Sigmoid colon (tissue), 7 donors: ENCODE data around the gene ATF6B. TPM values are rescaled to one million over a fixed set of nuclear protein-coding genes. Genes with fewer than 3 reads are reported as not detected.

Source experiments
- DNase-seq: peaks from one replicate; pipeline ENCODE4 v3.0.0-alpha.2; 2019
- H3K27ac ChIP-seq, 4 donors: fragments of 200-600 bp; sonication (generic); one replicate each; pipeline ENCODE4 v1.5.1; 2016 to 2019; ENCODE audit warnings: mild to moderate bottlenecking in 1 of 4
- H3K27me3 ChIP-seq, 3 donors: fragments of 200-600 bp; sonication (generic); one replicate each; pipeline ENCODE4 v1.5.1; 2019; ENCODE audit warnings: mild to moderate bottlenecking in 1 of 3
- H3K36me3 ChIP-seq, 4 donors: fragments of 200-600 bp; sonication (generic); one replicate each; pipeline ENCODE4 v1.5.1; 2016 to 2019
- H3K4me1 ChIP-seq, 4 donors: fragments of 200-600 bp; sonication (generic); one replicate each; pipeline ENCODE4 v1.5.1; 2017 to 2019
- H3K4me3 ChIP-seq, 4 donors: fragments of 200-600 bp; sonication (generic); one replicate each; pipeline ENCODE4 v1.5.1; 2017 to 2019; ENCODE audit warnings: mild to moderate bottlenecking in 2 of 4, moderate library complexity in 1 of 4
- H3K9me3 ChIP-seq, 4 donors: fragments of 200-600 bp in 3 of 4; sonication (generic) in 3 of 4; one replicate each; pipeline versions ENCODE4 v1.5.1 to v1.6.1; 2013 to 2019
- EP300 ChIP-seq, 4 donors: sonication (generic); formaldehyde crosslinking; IDR thresholded peaks; one replicate each; pipeline ENCODE4 v1.6.1; 2017; ENCODE audit warnings: antibody characterized with exemption in 4 of 4
- POLR2A ChIP-seq, 2 donors: fragments of 450-650 bp; IDR thresholded peaks; one replicate each; pipeline ENCODE4 v1.6.1; 2016; ENCODE audit warnings: antibody characterized with exemption in 2 of 2, mild to moderate bottlenecking in 2 of 2, moderate library complexity in 2 of 2
- POLR2AphosphoS5 ChIP-seq, 4 donors: sonication (generic); formaldehyde crosslinking; IDR thresholded peaks; one replicate each; pipeline ENCODE4 v1.6.1; 2017; ENCODE audit warnings: antibody characterized with exemption in 4 of 4
- WGBS, 2 donors: extraction: QIAGEN DNeasy Blood & Tissue Kit; methylation state at CpG; one replicate each; pipeline ENCODE4 v1.1.7; 2013; 5-methylcytosine and 5-hydroxymethylcytosine counted together
- intact Hi-C: fragments of 100-400 bp; cut with DNase I; formaldehyde crosslinking; loops from one replicate; pipeline ENCODE4 v1.15.1; 2023
- polyA plus RNA-seq, 3 donors: library from polyadenylated mRNA; stranded (reverse); fragments of 200-250 nt; gene quantifications; one replicate each; pipeline ENCODE4 v1.2.3, GENCODE V29; 2013
- total RNA-seq, 4 donors: library from RNA; depleted of rRNA; stranded (reverse); fragments of >200 nt; gene quantifications; one replicate each; pipeline ENCODE4 v1.1.0, GENCODE V29; 2016
- TF ChIP-seq, protein P1 (sequence below), 4 experiments: fragments of 450-650 bp in 3 of 4; fragments of 200-600 bp in 1 of 4; IDR thresholded peaks; one replicate each; pipeline ENCODE4 v1.5.1; 2016 to 2019; ENCODE audit warnings: antibody characterized with exemption in 4 of 4, mild to moderate bottlenecking in 3 of 4, moderate library complexity in 2 of 4
- donor health status: healthy with polysubstance abuse.
- donor health status: Bipolar disorder and iron deficiency.
- donor health status: healthy.

ATF6B gene
- total and polyA plus RNA-seq, 7 donors: 10.9 to 93.6 (median 24.6) TPM

DNA sequence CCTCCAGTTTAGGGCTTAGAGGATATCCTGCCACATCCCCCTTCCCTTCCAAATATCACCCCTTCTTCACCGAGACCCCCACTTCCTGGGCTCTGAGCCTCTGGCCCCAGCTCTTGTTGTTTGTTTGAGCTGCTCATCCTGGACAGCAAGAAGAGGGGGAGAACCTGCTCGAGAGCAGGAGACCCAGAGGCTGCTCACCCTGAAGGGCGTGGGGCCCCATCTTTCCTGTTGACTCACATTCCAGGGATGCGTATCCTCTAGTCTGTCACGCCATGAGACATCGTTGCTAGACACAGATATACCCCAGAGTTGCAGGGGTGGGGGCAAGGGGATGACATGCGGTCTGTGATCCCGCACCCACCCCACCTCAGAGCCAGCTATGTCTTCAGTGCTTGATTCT lies 13.2 kb downstream of the ATF6B start:
- Histone ChIP-seq H3K27me3 (no peaks in the 10 kb centered on the region), H3K4me3 (no peak overlapping the region), H3K36me3 (peaks cover 20 to 46% (median 33%) of the 10 kb centered on the region in 4 donors), H3K9me3 (no peaks in the 10 kb centered on the region), H3K27ac (peak overlapping the region; percentile 70 to 80 (median 76)), H3K4me1 (peaks cover 0 to 57% (median 52%) of the 10 kb centered on the region in 4 donors)
- TF ChIP-seq, protein P1, sequence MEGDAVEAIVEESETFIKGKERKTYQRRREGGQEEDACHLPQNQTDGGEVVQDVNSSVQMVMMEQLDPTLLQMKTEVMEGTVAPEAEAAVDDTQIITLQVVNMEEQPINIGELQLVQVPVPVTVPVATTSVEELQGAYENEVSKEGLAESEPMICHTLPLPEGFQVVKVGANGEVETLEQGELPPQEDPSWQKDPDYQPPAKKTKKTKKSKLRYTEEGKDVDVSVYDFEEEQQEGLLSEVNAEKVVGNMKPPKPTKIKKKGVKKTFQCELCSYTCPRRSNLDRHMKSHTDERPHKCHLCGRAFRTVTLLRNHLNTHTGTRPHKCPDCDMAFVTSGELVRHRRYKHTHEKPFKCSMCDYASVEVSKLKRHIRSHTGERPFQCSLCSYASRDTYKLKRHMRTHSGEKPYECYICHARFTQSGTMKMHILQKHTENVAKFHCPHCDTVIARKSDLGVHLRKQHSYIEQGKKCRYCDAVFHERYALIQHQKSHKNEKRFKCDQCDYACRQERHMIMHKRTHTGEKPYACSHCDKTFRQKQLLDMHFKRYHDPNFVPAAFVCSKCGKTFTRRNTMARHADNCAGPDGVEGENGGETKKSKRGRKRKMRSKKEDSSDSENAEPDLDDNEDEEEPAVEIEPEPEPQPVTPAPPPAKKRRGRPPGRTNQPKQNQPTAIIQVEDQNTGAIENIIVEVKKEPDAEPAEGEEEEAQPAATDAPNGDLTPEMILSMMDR (IDR thresholded peaks at IDR 0.05): no peak
- TF ChIP-seq POLR2AphosphoS5 (IDR thresholded peaks at IDR 0.05) (no peak), POLR2A (IDR thresholded peaks at IDR 0.05) (no peak), EP300 (IDR thresholded peaks at IDR 0.05) (no peak)
- 81 to 83% methylated on average over 8 of the region's 8 CpGs for WGBS, 2 donors
- intact Hi-C loops: loop anchor here (5.0 to 10.0 kb wide), 2 partner anchors 70 to 128 kb away; no protein-coding TSS in a partner anchor
- DNase-seq: peak; percentile 68

DNA sequence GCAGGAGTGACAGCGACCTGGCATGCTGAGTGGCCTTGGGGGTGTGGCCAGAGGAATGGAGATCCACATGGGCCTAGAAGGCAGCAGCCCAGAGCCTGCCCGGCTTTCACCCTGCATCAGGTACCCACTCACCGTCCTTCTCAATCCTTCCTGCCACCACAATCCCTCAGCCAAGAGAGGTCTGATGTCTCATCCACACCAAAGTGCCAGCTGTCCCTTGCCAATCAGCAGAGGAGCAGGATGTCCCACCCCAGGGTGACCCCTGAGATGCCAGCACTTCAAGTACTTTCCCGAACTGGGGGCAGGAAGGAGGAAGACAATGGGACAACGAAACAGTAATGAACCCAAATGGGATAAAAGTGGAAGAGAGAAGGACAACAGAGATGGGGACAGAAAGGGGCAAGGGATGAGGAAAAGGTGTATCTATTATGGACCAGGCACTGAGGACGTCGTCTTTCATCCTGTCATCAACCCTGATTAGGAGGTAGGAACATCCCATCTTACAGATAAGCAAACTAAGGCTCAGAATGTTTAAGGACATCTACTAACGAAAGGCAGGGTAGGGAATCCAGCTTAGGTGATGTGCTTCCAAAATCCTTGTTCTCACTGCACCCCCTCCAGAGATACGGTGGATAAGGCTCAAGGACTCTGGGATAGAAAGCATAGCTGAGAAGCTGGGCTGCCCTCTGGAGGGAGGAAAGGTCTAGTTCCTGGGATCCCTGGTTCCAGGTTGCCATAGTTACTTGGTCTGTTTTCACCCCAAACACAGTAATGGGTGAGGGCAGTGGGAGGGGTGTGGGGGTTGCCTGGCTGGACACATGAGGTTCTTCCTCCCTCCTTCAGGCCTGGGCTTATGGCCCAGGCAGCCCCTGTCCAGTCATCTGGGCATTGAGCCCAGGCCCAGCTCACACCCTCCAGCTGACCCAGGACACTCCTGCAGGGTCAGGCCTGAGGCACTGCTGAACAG lies 14.4 kb downstream of the ATF6B start:
- H3K4me3 ChIP-seq: no peak overlapping the region
- H3K27me3 ChIP-seq: no peaks in the 10 kb centered on the region
- no peaks in the 10 kb centered on the region for H3K9me3 ChIP-seq
- DNase-seq: peak; percentile 96
- intact Hi-C loops: loop anchor here (10.0 kb wide), 1 partner anchor 69 kb away; no protein-coding TSS in a partner anchor
- peak overlapping the region; percentile 70 to 80 (median 76) for H3K27ac ChIP-seq
- peaks cover 0 to 59% (median 50%) of the 10 kb centered on the region in 4 donors for H3K4me1 ChIP-seq
- peaks cover 15 to 41% (median 29%) of the 10 kb centered on the region in 4 donors for H3K36me3 ChIP-seq
- 78 to 85% methylated on average over 9 of the region's 9 CpGs for WGBS, 2 donors
- TF ChIP-seq, protein P1 (IDR thresholded peaks at IDR 0.05): no peak
- TF ChIP-seq POLR2AphosphoS5 (IDR thresholded peaks at IDR 0.05): peak in 3 of 4 donors; percentile 23 to 77 (median 34)

DNA sequence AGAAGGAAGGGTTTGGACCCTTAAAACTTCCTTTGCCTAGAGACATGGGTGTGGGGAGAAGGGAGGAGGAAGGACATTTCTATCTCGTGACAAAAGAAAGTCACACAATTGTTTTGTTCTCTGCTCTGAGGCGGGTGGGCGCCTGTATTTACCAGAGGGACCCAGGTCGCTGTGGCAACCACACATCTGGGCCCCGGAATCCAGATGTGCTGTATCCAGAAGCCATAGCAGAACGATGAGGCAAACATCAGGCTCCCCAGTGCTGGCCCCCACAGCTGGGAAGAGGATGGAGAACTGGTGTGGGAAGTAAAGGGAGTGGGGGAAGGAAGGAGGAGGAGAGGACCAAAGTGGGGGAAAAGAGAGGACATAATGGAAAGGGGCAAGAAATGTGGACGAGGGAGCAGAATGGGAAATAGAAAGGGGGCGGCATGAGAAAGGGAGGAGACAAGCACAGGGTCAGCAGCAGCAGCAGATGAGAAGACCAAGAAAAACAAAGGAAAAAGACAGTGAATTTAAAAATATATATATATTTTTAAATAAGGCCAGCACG lies 15.5 kb downstream of the ATF6B start:
- no peaks in the 10 kb centered on the region for H3K27me3 ChIP-seq
- peaks cover 0 to 68% (median 61%) of the 10 kb centered on the region in 4 donors for H3K4me1 ChIP-seq
- TF ChIP-seq, protein P1 (IDR thresholded peaks at IDR 0.05): no peak
- no peak for TF ChIP-seq EP300 (IDR thresholded peaks at IDR 0.05)
- TF ChIP-seq POLR2A (IDR thresholded peaks at IDR 0.05): no peak
- peak in 1 of 4 donors; percentile 38 for TF ChIP-seq POLR2AphosphoS5 (IDR thresholded peaks at IDR 0.05)
- DNase-seq: peak; percentile 87
- no peak overlapping the region for H3K4me3 ChIP-seq
- peak overlapping the region; percentile 70 to 80 (median 76) for H3K27ac ChIP-seq
- H3K9me3 ChIP-seq: no peaks in the 10 kb centered on the region
- intact Hi-C loops: loop anchor here (10.0 kb wide), 1 partner anchor 68 kb away; no protein-coding TSS in a partner anchor
- peaks cover 4 to 29% (median 19%) of the 10 kb centered on the region in 4 donors for H3K36me3 ChIP-seq
- WGBS, 2 donors: 70 to 74% methylated on average over 9 of the region's 9 CpGs

DNA sequence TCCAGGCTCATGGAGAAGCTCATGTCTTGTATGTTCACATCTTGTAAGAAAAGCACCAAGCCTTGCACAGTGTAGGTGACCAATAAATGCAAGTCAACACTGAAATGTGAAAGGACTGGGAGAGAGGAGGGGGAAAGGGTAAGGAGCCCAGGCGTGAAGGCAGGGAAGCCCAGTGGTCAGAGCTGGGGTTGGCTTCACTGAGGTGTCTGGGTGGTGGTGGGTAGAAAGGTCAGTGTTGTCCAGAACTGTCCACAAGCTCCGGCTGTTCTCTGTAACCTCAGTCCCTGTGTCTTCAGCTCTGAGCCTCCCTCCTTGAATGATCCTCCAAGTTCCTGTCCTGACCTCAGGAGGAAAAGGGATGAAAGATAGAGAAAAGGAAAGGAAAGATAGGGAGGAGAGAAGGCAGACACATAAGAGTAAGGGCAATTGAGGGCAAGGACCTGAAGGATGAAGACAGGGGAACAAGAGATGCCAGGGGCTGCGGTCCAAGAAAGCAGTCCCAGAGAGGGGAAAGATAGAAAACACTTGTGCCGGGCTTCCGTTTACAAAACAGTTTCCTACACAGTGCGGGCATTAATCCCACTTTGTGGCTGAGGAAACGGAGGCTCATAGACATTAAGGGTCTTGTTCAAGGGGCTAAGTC lies 16.5 kb downstream of the ATF6B start:
- intact Hi-C loops: loop anchor here (10.0 kb wide), 1 partner anchor 67 kb away; no protein-coding TSS in a partner anchor
- DNase-seq: peak; percentile 89
- Histone ChIP-seq H3K27ac (peak overlapping the region; percentile 70 to 80 (median 76)), H3K4me1 (peaks cover 0 to 77% (median 68%) of the 10 kb centered on the region in 4 donors), H3K9me3 (no peaks in the 10 kb centered on the region), H3K27me3 (no peaks in the 10 kb centered on the region), H3K4me3 (no peak overlapping the region), H3K36me3 (peaks cover 0 to 20% (median 11%) of the 10 kb centered on the region in 4 donors)
- TF ChIP-seq POLR2AphosphoS5 (IDR thresholded peaks at IDR 0.05): peak in 3 of 4 donors; percentile 37 to 55 (median 39)
- TF ChIP-seq, protein P1 (IDR thresholded peaks at IDR 0.05): no peak
- 81 to 82% methylated on average over 7 of the region's 7 CpGs for WGBS, 2 donors
